GM10266 (cell line): Measurements from ENCODE around the gene IQGAP2.

Source experiments
- DNase-seq: peaks from one replicate; pipeline ENCODE4 v3.0.0; 2012; ENCODE audit errors: extremely low spot score
- TF ChIP-seq, protein P1 (sequence below): IDR thresholded peaks from 2 replicates; pipeline ENCODE4 v1.5.1; 2012; ENCODE audit warnings: mild to moderate bottlenecking, low read depth; ENCODE audit not compliant: control insufficient read depth, insufficient read depth; ENCODE audit errors: missing control alignments

Gene IQGAP2

DNA sequence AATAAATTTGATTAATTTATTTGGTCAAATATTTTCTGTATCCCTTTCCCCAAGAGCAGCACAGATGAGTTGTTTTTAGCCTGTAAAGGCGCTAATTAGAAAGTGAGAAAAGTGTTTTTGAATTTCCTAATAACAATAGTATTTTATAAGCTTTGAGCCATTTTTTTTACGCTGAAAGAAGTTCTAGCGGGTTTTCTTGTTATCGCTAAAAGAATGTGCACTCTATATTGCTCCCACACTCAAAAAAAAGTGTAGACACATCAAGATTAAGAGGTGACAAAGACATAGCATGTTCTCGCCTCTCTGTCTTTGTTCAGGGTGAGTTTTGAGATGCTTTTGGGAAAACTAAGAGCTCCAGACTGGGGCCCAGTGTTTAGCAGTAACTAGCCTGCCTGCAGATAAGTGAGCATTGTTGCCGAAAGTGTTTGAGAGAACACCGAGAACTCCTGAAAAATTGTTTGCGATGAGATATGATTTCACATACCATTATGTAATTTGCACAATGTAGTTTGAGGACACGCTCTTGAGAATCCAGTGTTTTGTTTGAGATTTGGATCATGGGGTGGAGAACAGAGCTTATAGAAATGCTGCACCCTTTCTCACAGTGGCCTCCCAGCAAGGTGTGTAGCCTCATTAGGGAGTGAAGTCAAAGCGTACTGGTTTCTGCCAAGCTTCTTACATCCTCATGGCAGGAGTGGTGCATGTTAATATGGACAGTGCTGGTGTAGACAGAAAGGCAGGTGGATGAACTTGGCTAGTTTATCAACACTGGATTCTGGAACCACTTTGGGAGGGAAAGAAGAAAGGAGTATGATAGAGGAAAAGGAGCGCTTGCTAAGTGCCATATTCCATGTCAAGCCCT lies 314.4 kb downstream of the IQGAP2 start:
- DNase-seq, result no peak
- TF ChIP-seq, protein P1, sequence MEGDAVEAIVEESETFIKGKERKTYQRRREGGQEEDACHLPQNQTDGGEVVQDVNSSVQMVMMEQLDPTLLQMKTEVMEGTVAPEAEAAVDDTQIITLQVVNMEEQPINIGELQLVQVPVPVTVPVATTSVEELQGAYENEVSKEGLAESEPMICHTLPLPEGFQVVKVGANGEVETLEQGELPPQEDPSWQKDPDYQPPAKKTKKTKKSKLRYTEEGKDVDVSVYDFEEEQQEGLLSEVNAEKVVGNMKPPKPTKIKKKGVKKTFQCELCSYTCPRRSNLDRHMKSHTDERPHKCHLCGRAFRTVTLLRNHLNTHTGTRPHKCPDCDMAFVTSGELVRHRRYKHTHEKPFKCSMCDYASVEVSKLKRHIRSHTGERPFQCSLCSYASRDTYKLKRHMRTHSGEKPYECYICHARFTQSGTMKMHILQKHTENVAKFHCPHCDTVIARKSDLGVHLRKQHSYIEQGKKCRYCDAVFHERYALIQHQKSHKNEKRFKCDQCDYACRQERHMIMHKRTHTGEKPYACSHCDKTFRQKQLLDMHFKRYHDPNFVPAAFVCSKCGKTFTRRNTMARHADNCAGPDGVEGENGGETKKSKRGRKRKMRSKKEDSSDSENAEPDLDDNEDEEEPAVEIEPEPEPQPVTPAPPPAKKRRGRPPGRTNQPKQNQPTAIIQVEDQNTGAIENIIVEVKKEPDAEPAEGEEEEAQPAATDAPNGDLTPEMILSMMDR, result no peak

DNA sequence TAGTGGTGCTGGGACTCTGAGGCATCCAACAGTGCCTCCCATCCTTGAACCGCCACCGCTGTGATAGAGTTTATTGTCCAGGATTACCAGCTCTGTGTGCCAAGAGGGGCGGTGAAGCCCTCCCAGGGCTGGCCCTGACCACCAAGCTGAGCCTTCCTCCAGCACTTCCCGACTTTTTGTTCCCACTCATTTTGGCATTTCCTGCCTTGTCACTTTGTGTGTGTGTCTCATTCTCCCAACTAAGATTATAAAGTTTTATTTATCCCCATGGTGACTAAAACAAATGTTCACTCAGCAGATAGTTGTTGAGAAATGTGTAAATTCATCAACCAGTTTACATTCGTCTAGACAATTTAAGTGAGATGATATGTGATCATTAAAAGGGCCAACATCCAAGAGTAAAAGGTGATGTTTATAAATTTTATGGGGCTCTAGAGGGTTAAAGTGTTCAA lies 315.3 kb downstream of the IQGAP2 start:
- no peak for DNase-seq
- TF ChIP-seq, protein P1, result no peak

DNA sequence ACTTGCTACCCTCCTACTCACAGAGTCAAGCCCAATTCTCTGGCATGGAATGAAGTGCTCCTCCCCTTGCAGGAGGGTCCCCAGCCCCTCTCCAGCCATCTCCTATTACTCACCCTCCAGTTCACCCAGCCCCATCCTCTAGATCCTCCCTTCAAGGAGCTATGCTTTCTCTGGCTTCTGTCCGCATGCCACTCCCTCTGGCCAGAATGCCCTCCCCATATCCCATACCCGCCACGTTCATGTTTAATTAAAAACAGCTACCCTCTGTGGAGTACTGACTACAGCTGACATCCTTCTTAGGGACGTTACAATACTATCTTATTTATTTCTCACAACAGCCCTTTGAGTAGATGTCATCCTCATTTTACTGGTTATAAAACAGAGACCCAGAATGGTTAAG lies 315.8 kb downstream of the IQGAP2 start:
- TF ChIP-seq, protein P1, result no peak
- no peak for DNase-seq

DNA sequence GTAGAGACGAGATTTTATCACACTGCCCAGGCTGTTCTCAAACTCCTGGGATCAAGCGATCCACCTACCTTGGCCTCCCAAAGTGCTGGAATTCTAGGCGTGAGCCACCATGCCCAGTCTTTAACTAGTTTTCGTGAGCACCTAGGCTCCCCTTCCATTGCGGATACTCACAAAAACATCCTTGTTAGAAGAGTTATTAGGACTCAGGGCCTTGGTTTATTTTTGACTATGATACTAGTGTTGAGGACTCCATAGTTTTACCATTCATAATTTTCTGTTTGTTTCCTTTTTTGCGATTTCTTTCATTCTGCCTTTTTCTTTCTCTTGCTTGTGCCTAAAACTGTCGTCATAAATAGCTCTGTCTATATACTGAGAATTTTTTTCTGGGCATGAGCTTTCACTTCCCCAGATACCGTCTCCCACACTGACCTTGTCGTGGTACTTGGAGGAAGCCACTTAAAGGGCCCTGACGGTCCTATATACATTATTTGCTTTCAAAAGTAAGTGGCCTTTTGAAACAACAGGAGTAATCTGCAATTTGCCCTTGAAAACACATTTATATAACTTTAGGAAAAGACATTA lies 318.0 kb downstream of the IQGAP2 start:
- TF ChIP-seq, protein P1, result no peak
- DNase-seq, result peak; percentile 56

DNA sequence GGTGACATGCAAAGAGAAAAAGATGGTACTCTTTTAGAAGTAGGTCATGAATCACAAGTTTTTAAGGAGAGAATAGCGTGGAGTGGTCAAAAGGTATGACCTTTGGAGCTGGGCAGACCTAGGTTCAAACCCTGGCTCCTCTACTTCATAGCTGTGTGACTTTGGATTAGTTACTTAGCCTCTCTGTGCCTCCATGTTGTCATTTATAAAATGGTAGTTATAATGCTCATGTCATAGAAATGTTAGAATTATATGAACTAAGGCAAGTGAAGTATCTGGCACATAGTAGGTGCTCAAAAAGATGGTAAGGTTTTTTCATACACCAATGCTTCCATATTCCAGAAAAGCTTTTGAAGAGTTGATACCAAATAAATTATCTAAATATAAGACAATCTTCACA lies 320.2 kb downstream of the IQGAP2 start:
- TF ChIP-seq, protein P1, result no peak
- no peak for DNase-seq

DNA sequence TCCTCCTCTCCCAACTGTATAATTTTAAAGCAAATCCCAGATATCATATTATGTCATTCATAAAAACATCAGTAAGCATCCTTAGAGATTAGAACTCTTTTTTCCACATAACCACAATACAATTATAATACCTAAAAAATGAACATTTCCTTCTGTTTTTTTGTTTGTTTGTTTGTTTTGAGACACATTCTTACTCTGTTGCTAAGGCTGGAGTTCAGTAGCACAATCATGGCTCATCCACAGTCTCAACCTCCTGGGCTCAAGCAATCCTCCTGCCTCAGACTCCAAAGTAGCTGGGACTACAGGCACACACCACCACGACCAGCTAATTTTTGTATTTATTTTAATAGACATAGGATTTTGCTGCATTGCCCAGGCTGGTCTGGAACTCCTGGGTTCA lies 320.8 kb downstream of the IQGAP2 start:
- no peak for DNase-seq
- TF ChIP-seq, protein P1, result no peak

DNA sequence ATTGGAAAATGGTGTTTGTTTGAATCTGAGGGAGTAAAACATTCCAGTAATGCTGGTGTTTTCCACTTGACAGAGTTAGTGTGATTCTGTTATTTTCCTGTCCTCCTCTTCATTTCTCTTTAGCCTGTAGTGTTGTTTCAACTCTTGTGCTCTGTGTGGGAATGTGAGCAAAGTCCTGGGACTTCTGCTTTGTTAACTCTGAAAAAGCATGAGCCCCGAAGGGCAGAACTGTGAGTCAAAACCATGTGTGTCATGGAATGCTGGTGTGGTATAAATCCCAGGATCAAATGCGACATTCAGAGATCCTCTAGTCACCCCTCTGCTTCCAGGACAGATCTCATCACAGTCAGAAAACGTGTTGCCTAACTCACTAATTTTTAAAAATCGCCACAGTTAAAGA lies 321.8 kb downstream of the IQGAP2 start:
- TF ChIP-seq, protein P1, result no peak
- no peak for DNase-seq
